Tibial nerve (tissue), 4 donors: ENCODE data around the gene RAB10. TPM values are rescaled to one million over a fixed set of nuclear protein-coding genes. Genes with fewer than 3 reads are reported as not detected.
"Not testable (repeated sequence)": the region's sequence is repeated elsewhere in the genome, so short reads cannot be mapped to it uniquely, and the experiment has no call there.

ENCODE experiments used
- DNase-seq, 2 donors: peaks; one replicate each; pipeline ENCODE4 v3.0.0-alpha.2; 2019; ENCODE audit warnings: low spot score in 2 of 2
- H3K27ac ChIP-seq, 4 donors: fragments of 200-600 bp; sonication (generic) in 3 of 4; one replicate each; pipeline ENCODE4 v1.5.1; 2017 to 2019; ENCODE audit warnings: mild to moderate bottlenecking in 1 of 4
- H3K27me3 ChIP-seq, 2 donors: fragments of 200-600 bp; sonication (generic) in 1 of 2; one replicate each; pipeline versions ENCODE4 v1.5.1 to v1.6.0; 2017 to 2019
- H3K36me3 ChIP-seq, 3 donors: fragments of 200-600 bp; sonication (generic); one replicate each; pipeline ENCODE4 v1.5.1; 2018 to 2019
- H3K4me1 ChIP-seq, 4 donors: fragments of 200-600 bp; sonication (generic) in 3 of 4; one replicate each; pipeline ENCODE4 v1.5.1; 2017 to 2019
- H3K4me3 ChIP-seq, 4 donors: fragments of 200-600 bp; sonication (generic) in 3 of 4; one replicate each; pipeline ENCODE4 v1.5.1; 2017 to 2019; ENCODE audit warnings: mild to moderate bottlenecking in 1 of 4, moderate library complexity in 1 of 4
- H3K9me3 ChIP-seq, 4 donors: fragments of 200-600 bp; sonication (generic) in 3 of 4; one replicate each; pipeline ENCODE4 v1.5.1; 2017 to 2019
- EP300 ChIP-seq, 2 donors: sonication (generic); formaldehyde crosslinking; IDR thresholded peaks; one replicate each; pipeline ENCODE4 v1.6.1; 2017; ENCODE audit warnings: antibody characterized with exemption in 2 of 2, mild to moderate bottlenecking in 1 of 2
- POLR2A ChIP-seq, 2 donors: fragments of 450-650 bp; IDR thresholded peaks; one replicate each; pipeline ENCODE4 v1.6.1; 2017; ENCODE audit warnings: antibody characterized with exemption in 2 of 2, mild to moderate bottlenecking in 2 of 2, moderate library complexity in 2 of 2
- WGBS, 2 donors: methylation state at CpG; one replicate each; pipeline ENCODE4 v1.1.5; 2018; 5-methylcytosine and 5-hydroxymethylcytosine counted together
- total RNA-seq, 4 donors: library from RNA; depleted of rRNA; stranded (reverse); fragments of >200 nt; gene quantifications; one replicate each; pipeline ENCODE4 v1.1.0, GENCODE V29; 2016
- TF ChIP-seq, protein P1 (sequence below), 5 experiments: fragments of 200-600 bp in 3 of 5; fragments of 450-650 bp in 2 of 5; sonication (generic) in 3 of 5; IDR thresholded peaks; one replicate each; pipeline ENCODE4 v1.5.1; 2016 to 2019; ENCODE audit warnings: antibody characterized with exemption in 5 of 5, mild to moderate bottlenecking in 3 of 5, moderate library complexity in 2 of 5

RAB10 gene
- total RNA-seq, 4 donors from 2014 or later: 133 to 196 (median 155) TPM

DNA sequence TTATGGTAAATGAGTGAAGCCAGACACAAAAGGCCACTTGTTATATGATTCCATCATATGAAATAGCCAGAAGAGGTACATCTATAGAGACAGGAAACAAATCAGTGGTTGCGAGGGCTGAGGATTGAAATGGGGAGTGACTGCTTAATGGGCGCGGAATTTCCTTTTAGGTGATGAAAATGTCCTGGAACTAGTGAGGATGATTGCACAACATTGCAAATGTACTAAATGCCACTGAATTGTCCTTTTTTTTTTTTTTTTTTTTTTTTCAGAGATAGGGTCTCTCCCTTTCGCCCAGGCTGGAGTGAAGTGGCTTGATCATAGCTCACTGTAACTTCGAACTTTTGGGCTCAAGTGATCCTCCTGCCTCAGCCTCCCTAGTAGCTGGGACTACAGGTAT is 123.7 kb downstream of the RAB10 start:
- no peaks in the 10 kb centered on the region for H3K4me1 ChIP-seq
- no peaks in the 10 kb centered on the region for H3K36me3 ChIP-seq
- no peak overlapping the region for H3K27ac ChIP-seq
- peaks cover 0 to 16% (median 2%) of the 10 kb centered on the region in 4 donors for H3K9me3 ChIP-seq
- no peaks in the 10 kb centered on the region for H3K27me3 ChIP-seq
- DNase-seq: no peak
- no peak for TF ChIP-seq POLR2A (IDR thresholded peaks at IDR 0.05)
- 94 to 95% methylated on average over 5 of the region's 5 CpGs for WGBS, 2 donors
- no peak overlapping the region for H3K4me3 ChIP-seq

DNA sequence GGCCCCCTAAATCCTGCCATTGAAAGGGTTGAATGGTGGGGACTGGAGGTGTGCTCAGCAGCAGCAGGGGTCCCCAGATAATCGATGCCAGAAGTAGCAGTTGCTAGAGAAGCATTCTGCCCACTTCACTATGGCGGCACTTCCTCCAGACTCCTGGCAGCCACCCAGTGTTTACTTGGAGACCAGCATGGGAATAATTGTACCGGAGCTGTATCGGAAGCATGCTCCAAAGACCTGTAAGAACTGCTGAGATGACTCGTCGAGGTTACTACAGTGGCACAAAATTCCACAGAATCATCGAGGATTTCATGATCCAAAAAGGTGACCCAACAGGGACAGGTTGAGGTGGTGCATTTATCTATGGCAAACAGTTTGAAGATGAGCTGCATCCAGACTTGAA is 128.0 kb downstream of the RAB10 start:
- no peaks in the 10 kb centered on the region for H3K4me1 ChIP-seq
- H3K4me3 ChIP-seq: no peak overlapping the region
- H3K27me3 ChIP-seq: no peaks in the 10 kb centered on the region
- 82 to 94% methylated on average over 7 of the region's 7 CpGs for WGBS, 2 donors
- H3K27ac ChIP-seq: no peak overlapping the region
- TF ChIP-seq EP300 (IDR thresholded peaks at IDR 0.05): no peak
- TF ChIP-seq POLR2A (IDR thresholded peaks at IDR 0.05): no peak
- TF ChIP-seq, protein P1, sequence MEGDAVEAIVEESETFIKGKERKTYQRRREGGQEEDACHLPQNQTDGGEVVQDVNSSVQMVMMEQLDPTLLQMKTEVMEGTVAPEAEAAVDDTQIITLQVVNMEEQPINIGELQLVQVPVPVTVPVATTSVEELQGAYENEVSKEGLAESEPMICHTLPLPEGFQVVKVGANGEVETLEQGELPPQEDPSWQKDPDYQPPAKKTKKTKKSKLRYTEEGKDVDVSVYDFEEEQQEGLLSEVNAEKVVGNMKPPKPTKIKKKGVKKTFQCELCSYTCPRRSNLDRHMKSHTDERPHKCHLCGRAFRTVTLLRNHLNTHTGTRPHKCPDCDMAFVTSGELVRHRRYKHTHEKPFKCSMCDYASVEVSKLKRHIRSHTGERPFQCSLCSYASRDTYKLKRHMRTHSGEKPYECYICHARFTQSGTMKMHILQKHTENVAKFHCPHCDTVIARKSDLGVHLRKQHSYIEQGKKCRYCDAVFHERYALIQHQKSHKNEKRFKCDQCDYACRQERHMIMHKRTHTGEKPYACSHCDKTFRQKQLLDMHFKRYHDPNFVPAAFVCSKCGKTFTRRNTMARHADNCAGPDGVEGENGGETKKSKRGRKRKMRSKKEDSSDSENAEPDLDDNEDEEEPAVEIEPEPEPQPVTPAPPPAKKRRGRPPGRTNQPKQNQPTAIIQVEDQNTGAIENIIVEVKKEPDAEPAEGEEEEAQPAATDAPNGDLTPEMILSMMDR (IDR thresholded peaks at IDR 0.05): no peak
- no peaks in the 10 kb centered on the region for H3K9me3 ChIP-seq
- H3K36me3 ChIP-seq: no peaks in the 10 kb centered on the region
- no peak for DNase-seq

DNA sequence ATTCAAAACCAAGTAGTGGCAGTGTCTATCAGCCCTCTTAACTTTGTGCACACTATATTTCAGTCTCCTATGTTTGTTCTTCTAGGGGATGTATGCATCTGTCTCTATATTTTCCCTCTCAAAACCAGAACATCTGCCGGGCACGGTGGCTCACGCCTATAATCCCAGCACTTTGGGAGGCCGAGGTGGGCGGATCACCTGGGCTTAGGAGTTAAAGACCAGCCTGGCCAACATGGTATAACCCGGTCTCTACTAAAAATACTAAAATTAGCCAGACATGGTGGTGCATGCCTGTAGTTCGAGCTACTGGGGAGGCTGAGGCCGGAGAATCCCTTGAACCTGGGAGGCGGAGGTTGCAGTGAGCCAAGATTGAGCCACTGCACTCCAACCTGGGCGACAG is 129.1 kb downstream of the RAB10 start:
- no peak for DNase-seq
- TF ChIP-seq EP300 (IDR thresholded peaks at IDR 0.05) (no peak), POLR2A (IDR thresholded peaks at IDR 0.05) (no peak)
- TF ChIP-seq, protein P1 (IDR thresholded peaks at IDR 0.05): no peak
- Histone ChIP-seq H3K9me3 (no peaks in the 10 kb centered on the region), H3K27me3 (no peaks in the 10 kb centered on the region), H3K27ac (no peak overlapping the region), H3K4me3 (no peak overlapping the region), H3K36me3 (no peaks in the 10 kb centered on the region), H3K4me1 (no peaks in the 10 kb centered on the region)
- 89 to 92% methylated on average over 10 of the region's 10 CpGs for WGBS, 2 donors

DNA sequence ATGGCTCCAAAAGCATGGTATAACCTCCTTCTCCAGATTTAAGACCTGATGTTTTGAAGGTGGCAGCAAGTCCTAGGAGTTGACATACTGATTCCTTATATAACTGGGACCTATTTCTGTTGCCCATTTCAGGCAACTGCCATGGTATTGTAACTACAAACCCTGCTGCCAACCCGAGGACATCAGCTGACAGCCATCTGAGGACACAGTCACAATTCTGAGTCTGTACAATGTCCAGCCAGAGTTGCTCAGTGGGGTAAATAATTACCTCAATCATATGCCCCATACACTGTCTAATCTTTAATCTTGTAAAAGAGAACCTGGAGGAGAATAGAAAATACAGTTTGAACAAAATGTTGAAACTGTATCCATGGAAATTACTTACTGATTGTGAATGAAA is 130.3 kb downstream of the RAB10 start:
- WGBS, 2 donors: 38 to 43% methylated on average over 1 of the region's 1 CpG
- Histone ChIP-seq H3K27me3 (no peaks in the 10 kb centered on the region), H3K9me3 (no peaks in the 10 kb centered on the region), H3K27ac (no peak overlapping the region), H3K4me3 (no peak overlapping the region), H3K36me3 (no peaks in the 10 kb centered on the region), H3K4me1 (no peaks in the 10 kb centered on the region)
- no peak for DNase-seq
- TF ChIP-seq, protein P1 (IDR thresholded peaks at IDR 0.05): no peak
- TF ChIP-seq EP300 (IDR thresholded peaks at IDR 0.05): no peak

DNA sequence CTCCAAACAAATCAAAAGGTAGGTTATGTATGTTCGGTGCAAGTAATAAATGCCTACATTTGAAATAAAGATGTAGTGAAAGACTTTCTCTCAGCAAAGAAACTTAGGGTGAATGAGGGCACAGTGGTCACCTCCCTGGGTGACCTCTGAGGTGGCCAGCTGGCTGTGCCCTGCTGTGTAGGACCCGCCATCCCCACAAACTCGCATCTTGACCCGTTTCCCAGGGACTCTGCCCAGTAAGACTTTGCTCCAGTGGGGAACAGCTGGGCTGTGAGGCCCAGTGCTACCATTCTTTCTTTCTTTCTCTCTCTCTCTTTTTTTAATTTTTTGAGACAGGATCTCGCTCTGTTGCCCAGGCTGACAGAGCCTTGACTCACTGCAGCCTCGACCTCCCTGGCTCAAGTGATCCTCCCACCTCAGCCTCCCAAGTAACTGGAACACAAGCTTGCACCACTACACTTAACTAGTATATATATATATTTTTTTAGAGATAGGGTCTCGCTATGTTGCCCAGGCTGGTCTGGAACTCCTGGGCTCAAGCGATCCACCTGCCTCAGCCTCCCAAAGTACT is 130.8 kb downstream of the RAB10 start:
- Histone ChIP-seq H3K4me3 (no peak overlapping the region), H3K36me3 (no peaks in the 10 kb centered on the region), H3K27me3 (no peaks in the 10 kb centered on the region), H3K4me1 (no peaks in the 10 kb centered on the region), H3K27ac (no peak overlapping the region), H3K9me3 (no peaks in the 10 kb centered on the region)
- DNase-seq: no peak
- 86 to 89% methylated on average over 8 of the region's 8 CpGs for WGBS, 2 donors
- no peak for TF ChIP-seq EP300 (IDR thresholded peaks at IDR 0.05)
- TF ChIP-seq, protein P1 (IDR thresholded peaks at IDR 0.05): no peak
- no peak for TF ChIP-seq POLR2A (IDR thresholded peaks at IDR 0.05)

DNA sequence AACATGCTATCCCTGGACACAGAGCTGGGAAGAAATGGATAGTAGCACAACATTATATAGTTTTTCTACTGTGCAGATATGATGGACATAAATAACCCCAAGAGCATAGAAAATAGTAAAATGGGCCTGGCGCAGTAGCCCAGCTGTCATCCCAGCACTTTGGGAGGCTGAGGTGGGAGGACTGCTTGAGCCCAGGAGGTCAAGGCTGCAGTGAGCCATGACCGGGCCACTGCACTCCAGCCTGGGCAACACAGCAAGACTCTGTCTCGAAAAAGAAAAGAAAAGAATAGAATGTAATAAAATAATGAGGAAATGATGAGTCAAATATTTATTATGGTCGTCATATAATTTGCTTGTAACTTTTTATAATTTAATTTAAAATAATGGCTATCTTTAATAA is 131.5 kb downstream of the RAB10 start:
- WGBS, 2 donors: 81 to 86% methylated on average over 4 of the region's 4 CpGs
- TF ChIP-seq POLR2A (IDR thresholded peaks at IDR 0.05): no peak
- TF ChIP-seq EP300 (IDR thresholded peaks at IDR 0.05): no peak
- TF ChIP-seq, protein P1 (IDR thresholded peaks at IDR 0.05): no peak
- Histone ChIP-seq H3K4me1 (no peaks in the 10 kb centered on the region), H3K4me3 (no peak overlapping the region), H3K27me3 (no peaks in the 10 kb centered on the region), H3K27ac (no peak overlapping the region), H3K36me3 (no peaks in the 10 kb centered on the region), H3K9me3 (no peaks in the 10 kb centered on the region)
- DNase-seq: no peak

DNA sequence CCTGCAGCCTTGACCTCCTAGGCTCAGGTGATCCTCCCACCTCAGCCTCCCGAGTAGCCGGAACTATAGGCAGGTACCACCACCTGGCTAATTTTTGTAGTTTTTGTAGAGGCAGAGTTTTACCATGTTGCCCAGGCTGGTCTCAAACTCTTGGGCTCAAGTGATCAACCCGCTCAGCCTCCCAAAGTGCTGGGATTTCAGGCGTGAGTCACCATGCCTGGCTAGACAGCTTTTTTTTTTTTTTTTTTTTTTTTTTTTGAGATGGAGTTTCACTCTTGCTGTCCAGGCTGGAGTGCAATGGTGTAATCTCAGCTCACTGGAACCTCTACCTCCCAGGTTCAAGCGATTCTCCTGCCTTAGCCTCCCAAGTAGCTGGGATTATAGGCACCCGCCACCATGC is 132.7 kb downstream of the RAB10 start:
- not testable (repeated sequence) for H3K36me3 ChIP-seq, H3K4me3 ChIP-seq
- 91 to 96% methylated on average over 6 of the region's 6 CpGs for WGBS, 2 donors

More for the DNA sequence above, 132.7 kb downstream of the RAB10 start:
- H3K9me3 ChIP-seq, H3K4me1 ChIP-seq, H3K27ac ChIP-seq, H3K27me3 ChIP-seq, DNase-seq: not testable (repeated sequence)
